Stimulated activated naive CD8-positive, alpha-beta T cell treated with anti-CD3 and anti-CD28 coated beads, Interleukin-15, Interleukin-2, amounts not matched to agents 100 ng/mL and 50 ng/mL, for 24 hours (primary cell): ENCODE data around the gene CSTB.

Source experiments
- H3K27ac Mint-ChIP-seq: one replicate; pipeline ENCODE4 v1.8.0; 2021; ENCODE audit warnings: mild to moderate bottlenecking, mixed read lengths
- H3K27me3 Mint-ChIP-seq: one replicate; pipeline ENCODE4 v1.8.0; 2021; ENCODE audit warnings: mixed read lengths
- H3K36me3 Mint-ChIP-seq: one replicate; pipeline ENCODE4 v1.8.0; 2021; ENCODE audit warnings: low read depth, mixed read lengths
- H3K4me1 Mint-ChIP-seq: one replicate; pipeline ENCODE4 v1.8.0; 2021; ENCODE audit warnings: low read depth, mixed read lengths
- H3K4me3 Mint-ChIP-seq: one replicate; pipeline ENCODE4 v1.8.0; 2021; ENCODE audit warnings: mild to moderate bottlenecking, mixed read lengths
- H3K9me3 Mint-ChIP-seq: one replicate; pipeline ENCODE4 v1.8.0; 2021; ENCODE audit warnings: mixed read lengths

CSTB gene

DNA sequence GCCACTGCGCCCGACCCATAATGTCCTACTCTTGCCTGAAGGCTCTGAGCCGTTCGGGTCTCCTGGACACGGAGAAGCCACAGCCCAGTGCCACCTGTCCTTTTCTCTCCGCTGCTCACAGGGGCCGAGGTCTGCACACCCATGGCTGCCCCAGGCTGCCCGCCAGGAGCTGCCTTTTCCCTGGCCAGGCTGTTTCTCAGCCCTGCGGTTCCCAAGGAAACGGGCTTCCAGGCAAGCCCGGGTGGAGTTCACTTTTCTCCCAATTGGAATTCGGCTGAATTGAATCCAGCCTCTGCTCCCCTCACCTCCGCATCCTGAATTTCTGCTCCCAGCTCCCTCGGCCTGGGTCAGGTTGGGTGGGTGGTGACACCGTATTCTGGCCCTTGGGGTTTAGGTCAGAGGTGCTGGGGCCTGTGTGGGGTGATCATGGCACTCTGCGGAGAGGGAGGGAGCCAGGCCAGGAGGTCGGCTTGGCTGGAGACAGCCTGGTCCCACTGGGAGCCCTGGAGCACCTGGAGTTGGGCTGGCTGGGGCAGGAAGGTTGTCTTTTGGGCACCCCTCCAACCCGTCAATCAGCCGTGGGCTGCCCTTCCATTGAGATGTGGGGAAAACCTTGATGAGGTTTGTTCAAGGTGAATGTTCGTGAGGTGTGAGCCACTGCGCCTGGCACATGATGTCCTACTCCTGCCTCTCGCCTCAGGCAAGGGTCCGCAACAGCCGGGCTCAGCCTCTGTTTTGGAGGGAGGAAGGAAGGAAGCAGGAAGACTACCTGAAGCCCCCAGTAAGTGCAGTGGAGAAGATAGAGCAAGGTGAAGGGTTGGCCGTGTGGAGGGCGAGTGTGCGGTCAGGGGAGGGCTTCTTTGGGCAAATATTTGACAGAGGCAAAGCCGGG lies 38.4 kb upstream of the CSTB start:
- no peaks in the 10 kb centered on the region for H3K27me3 Mint-ChIP-seq
- no peaks in the 10 kb centered on the region for H3K36me3 Mint-ChIP-seq
- no peak overlapping the region for H3K27ac Mint-ChIP-seq
- peaks cover 9% of the 10 kb centered on the region for H3K4me1 Mint-ChIP-seq
- H3K9me3 Mint-ChIP-seq = no peaks in the 10 kb centered on the region
- H3K4me3 Mint-ChIP-seq = no peak overlapping the region

DNA sequence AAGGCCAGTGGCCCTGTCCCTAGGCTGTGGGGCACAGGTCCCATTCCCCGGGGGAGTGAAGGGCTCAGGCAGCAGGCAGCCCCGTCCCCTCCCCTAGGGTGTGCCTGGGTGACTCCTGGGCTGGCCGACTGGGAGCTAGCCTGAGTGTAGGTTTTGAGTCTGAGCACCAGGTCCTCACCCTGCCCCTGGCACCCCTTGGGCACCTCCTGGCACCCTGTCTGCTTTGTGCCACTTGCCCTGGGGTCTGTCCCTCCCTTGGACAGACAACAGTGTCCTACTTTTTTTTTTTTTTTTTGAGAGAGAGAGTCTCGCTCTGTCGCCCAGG lies 37.5 kb upstream of the CSTB start:
- Mint-ChIP-seq H3K36me3 (no peaks in the 10 kb centered on the region), H3K4me1 (peaks cover 9% of the 10 kb centered on the region), H3K27ac (no peak overlapping the region), H3K4me3 (no peak overlapping the region), H3K9me3 (no peaks in the 10 kb centered on the region), H3K27me3 (no peaks in the 10 kb centered on the region)

DNA sequence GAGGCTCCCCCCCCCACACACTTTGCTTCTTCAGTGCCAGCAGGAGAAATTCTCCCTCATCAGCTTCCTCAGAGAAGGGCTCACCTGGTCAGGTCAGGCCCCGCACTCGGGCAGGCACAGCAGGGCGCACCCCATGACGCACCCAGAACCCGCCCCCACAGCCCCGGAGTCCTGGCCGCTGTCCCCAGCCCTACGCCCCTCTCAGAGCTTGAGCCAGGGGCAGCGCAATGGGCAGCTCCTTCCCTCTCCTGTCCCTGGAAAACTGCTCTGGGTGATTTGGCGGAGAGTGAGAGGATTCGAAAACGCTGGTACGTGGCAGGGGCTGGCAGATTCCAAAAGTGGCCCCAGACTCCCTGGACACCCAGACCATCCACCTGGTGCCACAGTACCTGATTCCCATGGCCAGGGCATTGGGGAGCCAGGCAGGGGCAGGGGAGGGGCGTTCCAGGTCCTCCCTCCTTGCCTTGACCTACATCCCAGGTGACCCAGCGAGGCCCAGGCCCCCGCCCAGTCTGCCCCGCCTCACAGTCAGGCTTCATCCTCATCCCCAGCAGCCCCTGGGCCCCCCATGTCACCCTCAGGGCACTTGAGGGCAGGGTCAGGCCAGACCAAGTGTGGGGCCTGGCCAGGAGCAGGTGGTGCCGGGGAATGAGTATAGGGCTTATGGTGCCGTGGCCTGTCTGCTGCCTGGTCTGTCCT lies 37.0 kb upstream of the CSTB start:
- Mint-ChIP-seq H3K36me3 (no peaks in the 10 kb centered on the region), H3K27me3 (no peaks in the 10 kb centered on the region), H3K4me3 (no peak overlapping the region), H3K27ac (no peak overlapping the region), H3K9me3 (no peaks in the 10 kb centered on the region), H3K4me1 (peaks cover 9% of the 10 kb centered on the region)

DNA sequence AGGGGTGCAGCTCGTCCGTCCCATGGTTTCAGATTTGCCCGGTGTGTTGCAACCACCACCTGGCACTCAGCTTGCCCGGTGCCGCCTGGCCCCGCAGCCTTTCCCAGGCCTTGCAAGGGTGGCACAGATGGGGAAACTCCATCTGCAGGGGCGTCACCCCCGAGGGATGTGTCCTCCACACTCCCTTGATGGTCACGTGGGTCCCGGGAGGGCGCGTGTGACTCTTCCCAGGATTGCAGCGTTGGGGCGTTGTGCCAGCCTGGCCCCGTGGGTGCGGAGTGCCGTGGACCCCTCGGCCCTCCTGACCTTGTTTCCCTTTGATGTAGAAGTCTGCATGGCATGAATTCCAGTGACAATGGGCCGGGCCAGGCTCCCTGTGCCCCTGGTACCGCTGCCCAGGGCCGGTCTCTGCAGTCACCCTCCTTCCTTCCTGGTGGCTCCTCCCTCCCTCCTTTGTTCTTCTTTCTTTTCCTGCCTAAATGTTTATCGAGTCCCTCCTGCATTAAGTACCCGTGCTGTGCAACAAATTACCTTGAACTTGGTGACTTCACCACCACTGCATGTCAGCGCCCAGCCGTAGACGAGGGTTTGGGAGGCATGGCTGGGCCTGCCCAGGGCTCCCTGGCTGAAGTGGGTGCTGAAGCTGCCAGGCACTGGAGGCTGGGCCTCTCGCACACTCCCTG lies 36.2 kb upstream of the CSTB start:
- Mint-ChIP-seq H3K27ac (no peak overlapping the region), H3K36me3 (no peaks in the 10 kb centered on the region), H3K4me3 (no peak overlapping the region)

DNA sequence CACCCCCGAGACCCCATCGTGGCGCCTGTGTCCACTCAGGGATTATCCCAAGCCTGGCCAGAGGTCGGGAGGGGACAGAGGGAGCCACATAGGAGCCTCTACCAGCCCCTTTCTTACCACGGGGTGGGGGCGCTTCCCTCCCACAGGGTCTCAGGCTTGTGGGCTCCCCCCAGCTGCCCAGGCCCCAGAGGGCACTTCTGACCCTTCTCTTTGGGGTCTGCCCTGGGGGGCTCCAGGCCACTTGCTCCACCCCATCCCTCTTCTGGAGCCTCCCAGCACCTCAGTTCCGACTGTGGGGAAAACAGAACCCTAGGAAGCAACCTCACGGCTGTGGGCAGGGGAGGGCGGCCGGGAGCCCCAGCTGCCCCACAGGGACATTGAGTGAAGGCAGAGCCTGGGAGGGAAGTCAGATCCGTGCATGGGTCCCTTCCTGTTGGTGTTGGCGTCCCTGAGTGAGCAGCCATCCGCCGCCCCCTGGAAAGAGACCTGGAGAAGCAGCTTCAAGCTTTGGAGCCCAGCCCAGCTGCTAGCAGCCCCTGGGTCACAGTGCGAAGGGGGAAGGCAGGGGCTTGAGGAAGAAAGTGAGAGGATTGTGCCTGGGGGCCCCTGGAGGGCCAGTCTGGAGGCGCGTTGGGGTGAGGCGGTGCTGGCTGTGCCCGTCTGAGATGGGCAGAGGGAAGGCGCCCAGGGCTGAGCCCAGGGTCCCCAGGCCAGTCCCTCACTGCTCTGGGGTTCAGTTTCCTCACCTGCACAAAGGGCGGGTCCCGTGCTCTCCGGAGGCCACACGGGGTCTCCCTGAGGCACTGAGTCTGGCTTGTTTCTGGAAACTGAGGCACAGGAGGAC lies 35.4 kb upstream of the CSTB start:
- no peak overlapping the region for H3K27ac Mint-ChIP-seq
- no peak overlapping the region for H3K4me3 Mint-ChIP-seq
- no peaks in the 10 kb centered on the region for H3K27me3 Mint-ChIP-seq
- H3K4me1 Mint-ChIP-seq = peaks cover 15% of the 10 kb centered on the region
- H3K9me3 Mint-ChIP-seq = no peaks in the 10 kb centered on the region
- no peaks in the 10 kb centered on the region for H3K36me3 Mint-ChIP-seq

More for the DNA sequence above, 36.2 kb upstream of the CSTB start:
- Mint-ChIP-seq H3K27me3 (no peaks in the 10 kb centered on the region), H3K9me3 (no peaks in the 10 kb centered on the region), H3K4me1 (peaks cover 9% of the 10 kb centered on the region)

DNA sequence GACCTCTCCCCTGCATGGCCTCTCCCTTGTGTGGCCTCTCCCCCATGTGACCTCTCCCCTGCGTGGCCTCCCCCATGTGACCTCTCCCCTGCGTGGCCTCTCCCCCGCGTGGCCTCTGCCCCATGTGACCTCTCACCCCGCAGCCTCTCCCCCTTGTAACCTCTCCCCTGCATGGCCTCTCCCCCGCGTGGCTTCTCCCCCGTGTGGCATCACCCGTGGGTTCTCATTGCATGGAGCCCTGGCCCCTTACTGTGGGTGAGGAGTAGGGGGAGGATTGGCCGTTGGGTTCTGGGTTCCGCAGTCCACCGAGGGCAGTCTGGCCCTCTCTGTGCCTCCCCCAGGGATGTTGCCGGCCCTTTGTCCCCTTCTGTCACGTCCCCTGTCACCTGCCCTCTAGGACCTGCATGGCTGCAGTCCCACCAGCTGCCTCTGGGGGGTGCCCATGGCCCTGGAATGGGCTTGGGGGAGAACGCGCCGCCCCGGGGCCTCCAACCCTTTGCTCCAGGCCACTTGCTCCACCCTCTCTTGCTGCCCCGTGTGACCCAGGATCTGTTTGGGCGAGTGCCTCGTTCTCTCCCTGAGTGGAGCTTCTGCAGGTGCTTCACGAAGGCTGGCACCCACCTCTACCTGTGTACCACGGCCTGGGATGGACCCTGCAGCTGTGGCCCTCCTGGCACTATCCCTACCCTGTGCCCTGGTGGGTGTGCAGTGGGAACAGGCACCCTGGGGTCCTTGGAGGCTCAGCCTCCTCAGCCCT lies 34.6 kb upstream of the CSTB start:
- H3K4me3 Mint-ChIP-seq = no peak overlapping the region

DNA sequence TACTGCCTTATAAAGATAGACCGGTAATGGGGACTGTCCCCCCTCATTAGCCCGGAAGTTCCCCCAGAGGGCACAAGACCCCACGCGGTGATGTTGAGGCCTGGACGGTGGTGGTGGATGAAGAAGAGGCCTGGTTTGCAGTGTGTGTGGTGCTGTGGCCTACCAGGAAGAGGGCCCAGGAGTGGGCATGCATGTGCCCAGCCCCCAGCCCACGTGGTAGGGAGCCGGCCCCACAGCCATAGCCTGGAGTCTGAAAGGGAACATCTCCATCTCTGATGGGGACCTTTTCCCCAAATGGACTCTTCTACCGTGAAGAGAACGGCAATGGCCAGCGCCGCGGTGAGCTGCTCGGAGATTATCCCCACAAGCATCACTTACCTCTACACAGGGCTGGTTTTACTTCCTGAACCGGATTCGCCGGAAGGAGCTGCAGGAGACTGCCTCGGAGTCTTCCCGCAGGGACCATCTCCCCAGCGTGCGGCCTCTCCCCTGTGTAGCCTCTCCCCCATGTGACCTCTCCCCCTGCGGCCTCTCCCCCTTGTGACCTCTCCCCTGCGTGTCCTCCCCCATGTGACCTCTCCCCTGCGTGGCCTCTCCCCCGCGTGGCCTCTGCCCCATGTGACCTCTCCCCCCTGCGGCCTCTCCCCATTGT lies 33.9 kb upstream of the CSTB start:
- H3K4me1 Mint-ChIP-seq = peaks cover 25% of the 10 kb centered on the region
- no peaks in the 10 kb centered on the region for H3K9me3 Mint-ChIP-seq
- no peak overlapping the region for H3K27ac Mint-ChIP-seq
- H3K27me3 Mint-ChIP-seq = no peaks in the 10 kb centered on the region
- no peak overlapping the region for H3K4me3 Mint-ChIP-seq
- H3K36me3 Mint-ChIP-seq = peaks cover 9% of the 10 kb centered on the region

More for the DNA sequence above, 34.6 kb upstream of the CSTB start:
- no peaks in the 10 kb centered on the region for H3K27me3 Mint-ChIP-seq
- no peaks in the 10 kb centered on the region for H3K9me3 Mint-ChIP-seq
- H3K27ac Mint-ChIP-seq = no peak overlapping the region
- peaks cover 7% of the 10 kb centered on the region for H3K36me3 Mint-ChIP-seq
- peaks cover 23% of the 10 kb centered on the region for H3K4me1 Mint-ChIP-seq

DNA sequence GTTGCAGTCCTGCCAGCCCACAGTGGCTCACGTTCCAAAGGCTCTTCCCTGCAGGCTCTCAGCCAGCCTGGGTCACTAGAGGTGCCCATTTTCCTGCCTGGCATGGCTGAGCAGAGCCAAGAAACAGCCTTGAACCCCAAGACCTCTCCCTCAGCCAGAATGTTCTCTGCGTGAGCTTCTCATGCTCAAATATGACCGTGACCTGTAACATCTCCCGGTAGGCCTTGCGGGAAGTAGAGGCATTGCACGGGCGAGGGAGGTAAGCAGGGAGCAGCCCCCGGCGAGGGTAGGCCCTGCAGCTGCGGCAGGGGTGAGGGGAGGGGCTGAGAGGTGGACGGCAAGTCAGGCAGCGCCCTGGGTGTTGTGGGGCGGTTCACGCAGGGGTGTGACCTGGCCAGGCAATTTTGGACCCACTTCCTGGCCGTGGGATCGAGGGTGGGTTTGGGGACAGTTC lies 33.3 kb upstream of the CSTB start:
- H3K27ac Mint-ChIP-seq = no peak overlapping the region
- no peak overlapping the region for H3K4me3 Mint-ChIP-seq
- H3K36me3 Mint-ChIP-seq = peaks cover 9% of the 10 kb centered on the region
- peaks cover 22% of the 10 kb centered on the region for H3K4me1 Mint-ChIP-seq
- no peaks in the 10 kb centered on the region for H3K27me3 Mint-ChIP-seq
- no peaks in the 10 kb centered on the region for H3K9me3 Mint-ChIP-seq

DNA sequence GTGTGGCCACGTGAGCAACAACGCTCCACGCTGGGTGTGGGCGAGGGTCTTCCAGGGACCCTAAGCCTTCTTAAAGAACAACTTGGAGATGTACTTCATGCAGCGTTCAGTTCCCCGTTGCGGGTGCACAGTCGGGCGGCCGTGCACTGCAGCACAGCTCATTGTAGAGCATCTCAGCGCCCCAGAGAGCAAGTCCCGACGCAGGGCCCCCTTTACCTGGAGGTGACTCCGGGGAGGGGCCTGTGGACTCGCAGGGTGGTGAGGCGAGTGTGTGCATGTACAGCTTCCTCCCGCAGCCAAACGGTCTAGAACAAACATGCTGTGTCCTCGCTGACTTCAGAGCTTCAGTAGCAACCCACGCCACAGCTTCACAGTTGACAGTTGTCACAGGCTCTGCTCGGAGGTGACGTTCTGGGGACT lies 32.7 kb upstream of the CSTB start:
- Mint-ChIP-seq H3K27ac (no peak overlapping the region), H3K27me3 (no peaks in the 10 kb centered on the region), H3K4me1 (peaks cover 22% of the 10 kb centered on the region), H3K36me3 (peaks cover 12% of the 10 kb centered on the region), H3K9me3 (no peaks in the 10 kb centered on the region), H3K4me3 (no peak overlapping the region)

DNA sequence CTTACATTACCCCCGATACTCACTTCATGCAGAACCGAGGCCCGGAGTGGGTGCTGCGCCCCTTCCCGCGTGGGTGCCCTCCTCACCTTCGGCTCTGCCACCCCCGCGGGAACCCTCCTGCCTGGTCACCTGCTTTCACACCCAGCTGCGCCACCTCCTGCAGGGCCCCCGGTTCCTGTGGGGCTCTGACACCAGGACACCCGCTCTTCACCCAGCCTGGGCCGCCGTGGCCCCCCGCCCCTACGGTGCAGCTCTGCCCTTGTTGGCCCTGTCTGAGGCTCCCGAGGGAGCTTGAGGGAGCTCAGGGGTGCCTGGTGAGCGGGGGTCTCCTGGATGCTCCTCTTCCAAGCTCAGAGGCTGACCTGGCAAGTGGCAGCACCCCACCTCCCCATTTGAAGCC lies 32.3 kb upstream of the CSTB start:
- Mint-ChIP-seq H3K4me1 (peaks cover 22% of the 10 kb centered on the region), H3K36me3 (peaks cover 16% of the 10 kb centered on the region), H3K4me3 (no peak overlapping the region), H3K9me3 (no peaks in the 10 kb centered on the region), H3K27me3 (no peaks in the 10 kb centered on the region), H3K27ac (no peak overlapping the region)

DNA sequence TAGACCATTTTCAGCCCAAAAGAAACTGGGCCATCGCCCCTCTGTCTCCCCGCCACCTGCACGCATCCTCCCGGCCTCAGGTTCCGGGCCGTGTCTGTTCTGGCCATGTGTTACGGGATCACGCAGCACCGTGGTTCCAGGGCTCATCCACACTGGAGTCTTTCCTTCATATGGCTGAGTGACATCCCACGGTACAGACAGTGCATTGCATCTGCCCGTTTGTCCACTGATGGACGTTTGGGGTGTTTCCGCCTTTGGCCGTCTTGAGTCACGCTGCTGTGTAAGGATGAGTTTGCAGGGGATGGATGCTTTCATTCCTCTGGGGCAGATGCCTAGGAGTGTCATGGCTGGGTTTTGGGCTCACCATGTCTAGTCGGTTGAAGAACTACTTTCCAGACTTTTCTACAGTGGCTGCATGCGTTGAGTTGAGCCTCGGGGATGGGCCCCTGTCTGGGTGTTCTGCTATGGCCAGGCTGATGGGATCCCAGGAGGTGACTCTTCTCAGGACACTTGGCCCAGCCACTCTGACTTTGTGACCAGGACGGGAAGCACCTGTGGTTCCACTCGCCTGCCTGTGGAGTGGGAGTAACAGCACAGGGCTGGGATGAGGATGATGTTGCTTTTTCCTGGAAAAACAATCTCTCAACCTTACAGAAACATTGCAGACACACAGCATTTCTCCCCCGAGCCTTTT lies 30.1 kb upstream of the CSTB start:
- peaks cover 37% of the 10 kb centered on the region for H3K36me3 Mint-ChIP-seq
- H3K4me1 Mint-ChIP-seq = peaks cover 24% of the 10 kb centered on the region
- H3K4me3 Mint-ChIP-seq = no peak overlapping the region
- H3K27ac Mint-ChIP-seq = peak overlapping the region; percentile 85
- H3K27me3 Mint-ChIP-seq = no peaks in the 10 kb centered on the region
- no peaks in the 10 kb centered on the region for H3K9me3 Mint-ChIP-seq

DNA sequence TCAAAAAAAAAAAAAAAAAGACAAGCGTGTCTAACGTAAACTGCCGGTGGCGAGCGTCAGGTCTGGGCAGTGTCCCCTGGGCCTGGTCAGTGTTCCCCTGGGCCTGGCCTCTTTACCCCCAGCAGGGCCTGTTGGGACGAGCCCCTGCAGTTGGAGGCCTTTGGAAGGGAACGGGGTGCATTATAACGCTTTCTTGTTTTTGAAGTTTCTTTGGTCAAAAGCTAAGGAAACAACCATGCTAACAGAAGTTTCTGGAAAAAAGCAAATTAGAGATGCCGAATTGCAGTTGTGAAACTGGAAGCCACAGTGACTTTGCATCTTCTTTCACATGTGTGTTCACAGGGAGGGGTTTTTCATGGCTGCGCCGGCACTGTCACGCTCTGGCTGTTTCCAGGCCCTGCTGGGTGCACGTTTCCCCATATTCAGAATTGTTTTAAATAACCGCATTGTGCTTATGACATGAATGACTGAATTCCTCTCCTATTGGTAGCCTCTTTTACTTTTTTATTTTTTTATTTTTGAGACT lies 29.2 kb upstream of the CSTB start:
- H3K36me3 Mint-ChIP-seq = peaks cover 45% of the 10 kb centered on the region
- no peak overlapping the region for H3K4me3 Mint-ChIP-seq
- H3K4me1 Mint-ChIP-seq = peaks cover 19% of the 10 kb centered on the region
- no peaks in the 10 kb centered on the region for H3K9me3 Mint-ChIP-seq
- no peaks in the 10 kb centered on the region for H3K27me3 Mint-ChIP-seq
- H3K27ac Mint-ChIP-seq = peak overlapping the region; percentile 85
